ENCODE data around the gene PEX11B. TPM values are rescaled to one million over a fixed set of nuclear protein-coding genes. Genes with fewer than 3 reads are reported as not detected.
"Not testable (repeated sequence)": the region's sequence is repeated elsewhere in the genome, so short reads cannot be mapped to it uniquely, and the experiment has no call there.

PEX11B gene
- total RNA-seq, 1 donor from 2014 or later, result 20.7 TPM

DNA sequence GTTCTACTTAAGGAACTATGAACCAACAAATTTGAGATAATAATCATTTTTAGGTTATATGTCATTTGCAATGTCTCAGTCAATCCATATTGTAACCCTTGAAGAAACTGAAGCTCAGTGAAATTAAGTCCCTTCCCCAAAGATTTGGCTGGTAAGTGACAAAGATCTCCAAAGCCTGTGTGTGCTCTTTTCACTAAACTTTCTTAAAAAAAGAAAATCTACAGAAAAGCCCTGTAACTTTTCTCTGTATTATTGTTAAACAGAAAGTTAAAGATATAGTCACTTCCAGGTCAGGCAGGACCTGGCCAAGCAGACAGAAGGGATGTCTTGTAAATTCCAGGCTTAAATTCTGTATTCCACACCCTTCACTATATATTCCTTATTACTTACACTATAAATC, 37.8 kb upstream of the PEX11B start:
- DNase-seq (ENCODE audit: low spot score), result no peak
- intact Hi-C loops (cut with DNase I), result no loop called here
- ATAC-seq, result no peak

- DNase-seq (ENCODE audit: low spot score) (no peak), ATAC-seq (no peak)
- intact Hi-C loops (cut with DNase I), result no loop called here
Measured at GRCh38 chr1:145955436-145955835, 36.9 kb upstream of the PEX11B start.

GRCh38 chr1:145953861-145954260, 35.3 kb upstream of the PEX11B start:
- no peak for DNase-seq (ENCODE audit: low spot score)
- ATAC-seq, result no peak
- intact Hi-C loops (cut with DNase I), result no loop called here

GRCh38 chr1:145952903-145953302, 34.4 kb upstream of the PEX11B start:
- ATAC-seq, result no peak
- DNase-seq (ENCODE audit: low spot score), result no peak
- intact Hi-C loops (cut with DNase I), result no loop called here

DNA sequence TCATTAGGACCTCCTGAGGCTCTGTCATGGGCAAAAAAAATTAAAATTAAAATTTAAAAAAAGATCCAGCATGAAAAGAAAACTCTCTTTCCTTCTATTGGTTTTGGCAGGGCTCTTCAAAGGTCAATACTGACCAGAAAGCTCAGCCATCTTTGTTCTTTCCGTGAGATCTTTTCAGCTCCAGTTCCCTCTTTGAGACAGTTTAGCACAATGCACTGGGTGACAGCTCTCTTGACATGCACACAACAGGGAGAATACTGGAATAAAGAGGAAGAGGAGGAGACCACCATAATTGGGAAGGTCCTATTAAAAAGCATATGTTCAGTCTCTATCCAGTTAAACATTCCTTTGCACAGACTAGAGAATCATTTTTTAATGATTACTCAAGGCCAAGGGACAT, 33.0 kb upstream of the PEX11B start:
- DNase-seq (ENCODE audit: low spot score), result no peak
- intact Hi-C loops (cut with DNase I), result no loop called here
- ATAC-seq, result no peak

- DNase-seq (ENCODE audit: low spot score) (no peak), ATAC-seq (no peak)
- intact Hi-C loops (cut with DNase I), result no loop called here
Measured at GRCh38 chr1:145949219-145949618, 30.7 kb upstream of the PEX11B start.

GRCh38 chr1:145947551-145947950, 29.0 kb upstream of the PEX11B start:
- intact Hi-C loops (cut with DNase I), result no loop called here
- DNase-seq (ENCODE audit: low spot score) (no peak), ATAC-seq (no peak)

DNA sequence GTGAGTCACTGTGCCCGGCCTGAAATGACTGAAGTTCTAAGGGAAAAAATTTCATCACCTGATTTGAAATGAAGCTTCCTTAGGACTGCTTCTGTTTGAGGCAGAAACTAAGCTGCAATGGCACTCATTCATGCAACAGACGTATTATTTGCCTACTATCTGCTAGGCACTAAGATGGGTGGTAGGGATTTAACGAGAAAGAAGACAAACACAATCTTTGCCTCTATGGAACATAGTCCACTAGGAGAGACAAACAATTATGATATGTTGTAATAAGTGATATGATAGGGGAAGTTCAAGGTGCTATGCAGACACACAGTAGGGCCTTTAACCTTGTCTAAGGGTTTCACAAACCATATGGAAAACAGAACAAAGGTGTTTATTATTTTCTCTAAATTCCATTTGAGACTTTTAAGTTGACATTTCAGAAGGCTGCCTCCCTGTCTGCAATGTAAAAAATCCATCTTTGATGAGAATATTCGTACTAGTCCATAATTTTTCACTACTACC, 28.0 kb upstream of the PEX11B start:
- intact Hi-C loops (cut with DNase I), result no loop called here
- no peak for ATAC-seq
- DNase-seq (ENCODE audit: low spot score), result no peak

DNA sequence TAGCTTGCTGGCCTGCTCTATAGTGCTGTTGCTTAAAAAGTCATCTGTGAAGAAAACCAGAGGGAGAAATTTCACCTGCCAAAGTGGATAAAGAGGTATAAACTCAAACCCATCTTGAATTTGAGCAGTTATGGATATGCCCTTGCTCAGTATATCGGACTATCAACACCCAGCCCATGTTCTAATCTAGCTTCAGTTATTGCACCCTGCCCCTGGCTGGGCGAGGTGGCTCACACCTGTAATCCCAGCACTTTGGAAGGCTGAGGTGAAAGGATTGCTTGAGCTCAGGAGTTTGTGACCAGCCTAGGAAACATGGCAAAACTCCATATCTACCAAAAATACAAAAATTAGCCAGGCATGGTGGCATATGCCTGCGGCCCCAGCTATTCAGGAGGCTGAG, 26.0 kb upstream of the PEX11B start:
- DNase-seq (ENCODE audit: low spot score), result no peak
- ATAC-seq, result no peak
- intact Hi-C loops (cut with DNase I), result no loop called here

DNA sequence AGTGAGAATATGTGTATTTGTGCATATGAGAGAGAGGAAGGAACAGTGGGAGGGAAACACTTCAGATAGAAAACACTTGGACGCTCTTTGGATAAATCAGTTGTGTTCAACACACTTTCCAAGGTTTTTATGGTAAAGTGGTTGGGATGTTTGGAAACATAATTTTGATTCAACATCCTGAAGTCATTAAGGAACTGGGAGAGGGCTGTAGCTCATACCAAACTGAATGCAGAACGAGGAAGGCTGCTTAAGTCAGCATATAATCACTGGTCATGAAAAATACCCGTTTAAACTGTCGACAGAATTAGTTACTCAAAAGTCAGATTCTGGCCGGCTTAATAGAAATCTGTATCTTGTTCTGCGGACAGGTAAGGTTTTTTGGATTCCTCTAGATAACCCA, 24.4 kb upstream of the PEX11B start:
- ATAC-seq, result no peak
- no peak for DNase-seq (ENCODE audit: low spot score)
- intact Hi-C loops (cut with DNase I), result no loop called here

DNA sequence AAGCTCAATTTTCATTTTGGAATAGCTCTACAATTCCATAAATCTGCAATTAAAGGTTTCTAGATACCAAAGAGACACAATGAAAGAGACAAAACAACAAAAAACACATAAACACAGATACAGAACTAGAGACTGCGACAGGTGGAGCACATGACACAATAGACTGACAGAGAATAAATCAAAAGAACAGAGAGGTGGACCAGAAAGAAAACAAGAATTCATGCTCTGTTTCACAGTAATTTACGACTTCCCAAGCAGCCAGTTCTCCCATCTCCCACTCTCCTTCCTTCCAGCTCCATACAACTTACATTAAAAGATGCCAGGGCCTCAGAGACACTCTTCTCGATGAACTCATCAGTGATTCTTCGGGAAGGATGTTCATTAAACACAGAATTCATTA, 23.9 kb upstream of the PEX11B start:
- no peak for ATAC-seq
- DNase-seq (ENCODE audit: low spot score), result no peak
- intact Hi-C loops (cut with DNase I), result no loop called here

- intact Hi-C loops (cut with DNase I), result no loop called here
- DNase-seq (ENCODE audit: low spot score) (no peak), ATAC-seq (no peak)
Measured at GRCh38 chr1:145937436-145937835, 18.9 kb upstream of the PEX11B start.

DNA sequence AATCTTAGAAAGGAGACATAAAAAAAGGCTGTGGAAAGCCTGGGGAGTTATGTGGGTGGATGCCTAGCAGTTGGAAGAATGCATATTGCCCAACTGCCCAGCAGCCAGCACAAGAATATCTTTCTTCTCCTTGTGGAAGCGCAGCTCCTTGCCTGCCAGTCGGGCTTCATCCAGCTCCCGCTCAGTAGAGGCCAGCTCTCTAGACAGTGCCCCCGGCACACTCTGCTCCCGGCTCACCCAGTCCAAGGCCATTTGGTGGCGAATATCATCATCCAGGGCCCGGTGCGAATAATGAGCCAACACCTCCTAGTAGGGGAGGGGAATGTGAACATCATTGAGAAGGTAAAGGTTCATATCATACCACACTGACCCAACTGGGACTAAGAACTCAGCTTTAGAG, 17.7 kb upstream of the PEX11B start:
- ATAC-seq (peak; percentile 76), DNase-seq (ENCODE audit: low spot score) (no peak)
- intact Hi-C loops (cut with DNase I), result no loop called here

- intact Hi-C loops (cut with DNase I), result no loop called here
- ATAC-seq (no peak), DNase-seq (ENCODE audit: low spot score) (no peak)
Measured at GRCh38 chr1:145935708-145936107, 17.2 kb upstream of the PEX11B start.

DNA sequence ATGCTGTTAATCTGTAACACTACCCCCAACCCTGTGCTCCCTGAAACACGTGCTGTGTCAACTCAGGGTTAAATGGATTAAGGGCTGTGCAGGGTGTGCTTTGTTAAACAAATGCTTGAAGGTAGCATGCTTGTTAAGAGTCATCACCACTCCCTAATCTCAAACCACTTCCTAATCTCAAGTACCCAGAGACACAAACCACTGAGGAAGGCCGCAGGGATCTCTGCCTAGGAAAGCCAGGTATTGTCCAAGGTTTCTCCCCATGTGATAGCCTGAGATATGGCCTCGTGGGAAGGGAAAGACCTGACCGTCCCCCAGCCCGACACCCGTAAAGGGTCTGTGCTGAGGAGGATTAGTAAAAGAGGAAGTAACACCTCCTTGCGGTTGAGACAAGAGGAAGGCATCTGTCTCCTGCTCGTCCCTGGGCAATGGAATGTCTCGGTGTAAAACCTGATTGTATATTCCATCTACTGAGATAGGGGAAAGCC, 14.0 kb upstream of the PEX11B start:
- DNase-seq (ENCODE audit: low spot score); intact Hi-C loops (cut with DNase I); ATAC-seq: not testable (repeated sequence)

- DNase-seq (ENCODE audit: low spot score), result no peak
- ATAC-seq, result no peak
- intact Hi-C loops (cut with DNase I), result no loop called here
Measured at GRCh38 chr1:145927916-145928643, 9.6 kb upstream of the PEX11B start.

DNA sequence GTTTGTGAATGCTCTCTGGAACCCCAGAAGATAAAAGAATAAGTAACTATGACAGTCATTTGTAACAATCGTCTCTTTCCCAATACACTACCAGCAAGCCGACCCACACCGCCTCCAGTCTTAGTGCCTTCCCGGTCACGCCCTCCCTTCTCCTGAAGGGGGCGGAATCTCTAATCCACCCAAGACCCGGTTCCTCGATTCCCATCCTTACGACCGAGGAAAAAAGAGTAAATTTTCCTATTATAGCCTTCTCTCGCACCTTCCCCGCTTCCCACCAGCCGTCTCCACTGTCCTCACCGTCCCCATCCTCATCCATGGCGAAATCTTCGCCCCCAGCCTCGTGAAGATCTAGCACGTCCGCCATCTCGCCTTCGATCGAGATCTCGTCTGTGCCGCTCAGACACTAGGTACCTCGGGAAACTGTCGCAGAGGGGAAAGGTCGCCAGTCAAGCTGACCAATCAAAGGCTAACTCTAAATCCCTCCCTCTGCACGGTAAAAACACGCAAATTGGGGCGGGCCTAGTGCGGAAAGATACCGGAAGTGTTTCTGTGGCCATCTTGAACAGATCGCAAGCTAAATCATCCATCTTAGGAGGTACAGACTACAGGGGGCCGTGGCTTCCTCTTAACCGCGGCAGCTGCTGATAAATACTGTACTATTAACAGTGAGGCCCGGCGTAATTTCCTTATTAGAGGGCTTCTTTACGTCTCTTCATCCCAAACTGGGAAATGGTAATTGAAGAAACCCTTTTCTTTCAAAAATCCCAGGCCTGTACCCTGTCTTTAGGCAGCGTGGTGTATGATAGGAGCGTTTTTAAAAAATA, 8.8 kb upstream of the PEX11B start, which contains the start of gene RBM8A:
RBM8A (minus strand) TSS at position 422 of the 824 bp plus-strand sequence; CDS start at position 364, 58 bp downstream.
- peak; percentile 99 for ATAC-seq
- DNase-seq (ENCODE audit: low spot score), result peak; percentile 95

DNA sequence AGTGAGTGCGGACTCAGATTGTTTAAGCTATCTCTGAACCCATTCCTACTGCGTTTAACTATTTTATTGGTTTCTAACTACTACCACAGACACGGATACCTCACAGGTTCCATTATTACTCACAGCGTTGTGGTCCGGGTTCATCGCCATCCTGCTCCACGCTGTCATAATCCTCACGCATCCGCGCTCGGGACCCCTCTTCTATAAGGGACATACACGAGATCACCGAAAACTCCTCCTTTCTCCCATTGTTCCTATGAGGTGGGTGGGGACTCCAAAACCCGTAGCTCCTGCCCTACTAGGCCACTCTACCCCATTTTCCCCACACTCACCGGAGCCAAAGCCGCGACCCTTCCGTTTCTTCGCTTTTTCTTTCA, 8.2 kb upstream of the PEX11B start:
- DNase-seq (ENCODE audit: low spot score) (no peak), ATAC-seq (peak; percentile 5)
- intact Hi-C loops (cut with DNase I), result no loop called here

More for the DNA sequence above, 8.8 kb upstream of the PEX11B start, which contains the start of gene RBM8A:
- intact Hi-C loops (cut with DNase I), result no loop called here

GRCh38 chr1:145922266-145922665, 3.7 kb upstream of the PEX11B start:
- intact Hi-C loops (cut with DNase I), result no loop called here
- no peak for ATAC-seq
- DNase-seq (ENCODE audit: low spot score), result no peak

- intact Hi-C loops (cut with DNase I); DNase-seq (ENCODE audit: low spot score); ATAC-seq: not testable (repeated sequence)
Measured at GRCh38 chr1:145920297-145920696, 1.8 kb upstream of the PEX11B start.
